T-helper 2 cell treated with Interferon-gamma antibody and Interleukin-4, amounts not matched to agents 5 μg/mL and 100 μg/mL, for 36 hours (primary cell): ENCODE results near the gene IFI27.

Experiments used
- DNase-seq: peaks from one replicate; pipeline ENCODE4 v3.0.0; 2021; ENCODE audit warnings: low spot score
- H3K27ac Mint-ChIP-seq: one replicate; pipeline ENCODE4 v1.8.0; 2021; ENCODE audit warnings: mild to moderate bottlenecking, mixed read lengths
- H3K27me3 Mint-ChIP-seq: one replicate; pipeline ENCODE4 v1.8.0; 2021; ENCODE audit warnings: low read depth, mixed read lengths
- H3K36me3 Mint-ChIP-seq: one replicate; pipeline ENCODE4 v1.8.0; 2021; ENCODE audit warnings: low read depth, mixed read lengths
- H3K4me1 Mint-ChIP-seq: one replicate; pipeline ENCODE4 v1.8.0; 2021; ENCODE audit warnings: low read depth, mixed read lengths
- H3K4me3 Mint-ChIP-seq: one replicate; pipeline ENCODE4 v1.8.0; 2022; ENCODE audit warnings: mild to moderate bottlenecking, moderate library complexity, mixed read lengths
- H3K9me3 Mint-ChIP-seq: one replicate; pipeline ENCODE4 v1.8.0; 2021; ENCODE audit warnings: mixed read lengths

IFI27 gene

DNA sequence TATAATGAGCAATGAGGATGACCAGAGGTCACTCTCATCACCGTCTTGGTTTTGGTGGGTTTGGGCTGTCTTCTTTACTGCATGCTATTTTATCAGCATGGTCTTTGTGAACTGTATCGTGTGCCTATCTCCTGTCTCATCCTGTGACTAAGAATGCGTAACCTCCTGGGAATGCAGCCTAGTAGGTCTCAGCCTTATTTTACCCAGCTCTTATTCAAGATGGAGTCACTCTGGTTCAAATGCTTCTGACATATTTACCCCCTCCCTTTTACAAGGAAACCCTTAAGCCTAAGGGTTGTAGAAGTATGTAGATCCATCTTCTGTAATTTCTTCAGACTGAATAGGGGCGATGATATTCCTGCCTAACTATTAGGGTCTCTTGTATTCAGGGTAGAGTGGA lies 21.1 kb upstream of the IFI27 start:
- no peaks in the 10 kb centered on the region for H3K27me3 Mint-ChIP-seq
- H3K36me3 Mint-ChIP-seq, result peaks cover 5% of the 10 kb centered on the region
- H3K9me3 Mint-ChIP-seq, result peaks cover 4% of the 10 kb centered on the region
- H3K4me1 Mint-ChIP-seq, result no peaks in the 10 kb centered on the region
- no peak for DNase-seq
- no peak overlapping the region for H3K27ac Mint-ChIP-seq
- no peak overlapping the region for H3K4me3 Mint-ChIP-seq

DNA sequence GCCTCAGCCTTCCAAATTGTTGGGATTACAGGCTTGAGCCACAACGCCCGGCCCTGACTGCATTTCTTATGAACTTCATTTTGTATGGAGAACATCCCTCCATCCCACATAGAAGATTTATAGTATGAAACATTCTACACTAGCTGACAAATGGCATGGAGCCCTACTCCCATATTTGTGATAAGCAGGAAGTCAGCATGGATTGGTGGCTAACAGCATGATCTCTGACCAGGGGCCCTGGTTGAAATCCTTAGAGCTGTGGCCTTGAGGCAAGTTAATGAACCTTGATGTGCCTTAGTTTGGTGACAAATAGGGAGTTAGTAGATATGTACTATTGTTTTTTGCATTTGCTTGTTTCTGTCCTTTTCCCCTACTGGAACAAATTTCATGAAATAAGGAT lies 17.1 kb upstream of the IFI27 start:
- Mint-ChIP-seq H3K4me1 (no peaks in the 10 kb centered on the region), H3K27ac (no peak overlapping the region), H3K4me3 (no peak overlapping the region), H3K36me3 (no peaks in the 10 kb centered on the region), H3K9me3 (no peaks in the 10 kb centered on the region), H3K27me3 (no peaks in the 10 kb centered on the region)
- DNase-seq, result no peak

DNA sequence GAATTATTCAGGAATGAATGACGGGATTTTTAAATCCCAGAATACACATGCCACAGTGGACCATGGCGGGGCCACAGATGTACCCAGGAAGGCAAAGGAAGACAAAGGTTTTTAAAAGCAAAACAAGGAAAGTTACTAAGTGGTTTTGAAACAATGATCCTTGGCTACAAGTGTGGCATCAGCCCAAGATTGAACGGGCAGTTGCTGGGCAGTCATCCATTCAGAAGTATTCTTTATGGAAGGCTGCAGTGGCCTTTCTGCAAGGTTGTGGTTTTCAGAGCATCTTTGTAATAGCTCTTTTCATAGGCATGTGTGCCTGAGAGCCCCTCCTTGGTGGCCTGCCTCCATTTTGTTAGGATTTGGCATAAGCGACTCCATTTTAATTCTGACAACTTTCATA lies 13.4 kb upstream of the IFI27 start:
- Mint-ChIP-seq H3K4me3 (no peak overlapping the region), H3K27me3 (no peaks in the 10 kb centered on the region), H3K4me1 (no peaks in the 10 kb centered on the region), H3K9me3 (no peaks in the 10 kb centered on the region), H3K36me3 (no peaks in the 10 kb centered on the region), H3K27ac (no peak overlapping the region)
- no peak for DNase-seq

DNA sequence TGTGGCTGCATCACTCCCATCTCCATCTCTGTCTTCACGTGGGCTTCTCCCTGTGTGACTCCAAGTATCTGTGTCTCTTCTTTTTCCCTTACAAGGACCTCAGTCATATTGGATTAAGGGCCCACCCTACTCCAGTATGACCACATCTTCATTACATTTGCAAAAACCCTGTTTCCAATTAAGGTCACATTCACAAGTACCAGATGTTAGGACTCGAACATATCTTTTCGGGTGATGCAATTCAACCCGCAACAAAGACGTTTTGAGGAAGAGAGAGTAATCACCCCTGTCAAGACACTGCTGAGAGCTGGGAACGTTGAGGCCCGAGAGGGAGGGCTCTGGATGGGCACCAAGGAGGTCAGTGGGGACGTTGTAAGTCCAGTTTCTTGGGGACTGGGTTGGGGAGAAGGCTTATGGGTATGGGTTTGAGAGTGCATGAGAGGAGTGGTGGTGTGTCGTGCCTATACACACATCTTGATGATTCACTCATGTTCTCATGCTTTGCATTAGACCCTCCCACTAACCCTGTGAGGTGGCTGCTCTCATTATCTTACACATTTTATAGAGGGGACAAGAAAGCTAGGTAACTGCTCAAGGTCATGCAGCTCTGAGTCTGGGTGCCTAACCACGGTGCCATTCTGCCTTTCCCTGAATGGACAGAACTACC lies 12.1 kb upstream of the IFI27 start:
- no peak for DNase-seq
- no peaks in the 10 kb centered on the region for H3K9me3 Mint-ChIP-seq
- no peaks in the 10 kb centered on the region for H3K27me3 Mint-ChIP-seq
- H3K4me1 Mint-ChIP-seq, result no peaks in the 10 kb centered on the region
- no peak overlapping the region for H3K27ac Mint-ChIP-seq
- no peaks in the 10 kb centered on the region for H3K36me3 Mint-ChIP-seq
- H3K4me3 Mint-ChIP-seq, result no peak overlapping the region

DNA sequence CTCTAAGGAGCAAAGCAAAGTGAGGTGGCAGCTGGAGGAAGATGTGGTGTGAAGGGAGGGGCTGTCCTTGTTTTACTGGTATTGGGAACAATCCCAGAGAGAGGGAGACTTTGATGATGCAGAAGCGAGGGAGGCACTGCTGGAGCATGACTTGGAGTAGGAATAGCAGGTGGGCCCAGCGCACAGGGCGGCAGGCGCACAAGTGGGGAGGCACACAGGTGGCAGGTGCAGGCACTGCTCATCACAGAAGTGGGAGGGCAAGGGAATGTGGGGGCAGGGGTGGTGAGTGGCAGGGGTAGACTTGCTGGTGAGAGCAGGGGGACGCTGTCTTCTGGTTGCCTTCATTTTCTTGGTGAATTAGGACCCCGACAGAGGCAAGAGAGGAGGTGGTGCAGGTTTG lies 11.5 kb upstream of the IFI27 start:
- Mint-ChIP-seq H3K4me1 (no peaks in the 10 kb centered on the region), H3K4me3 (no peak overlapping the region), H3K27me3 (no peaks in the 10 kb centered on the region), H3K27ac (no peak overlapping the region), H3K9me3 (no peaks in the 10 kb centered on the region), H3K36me3 (no peaks in the 10 kb centered on the region)
- no peak for DNase-seq

DNA sequence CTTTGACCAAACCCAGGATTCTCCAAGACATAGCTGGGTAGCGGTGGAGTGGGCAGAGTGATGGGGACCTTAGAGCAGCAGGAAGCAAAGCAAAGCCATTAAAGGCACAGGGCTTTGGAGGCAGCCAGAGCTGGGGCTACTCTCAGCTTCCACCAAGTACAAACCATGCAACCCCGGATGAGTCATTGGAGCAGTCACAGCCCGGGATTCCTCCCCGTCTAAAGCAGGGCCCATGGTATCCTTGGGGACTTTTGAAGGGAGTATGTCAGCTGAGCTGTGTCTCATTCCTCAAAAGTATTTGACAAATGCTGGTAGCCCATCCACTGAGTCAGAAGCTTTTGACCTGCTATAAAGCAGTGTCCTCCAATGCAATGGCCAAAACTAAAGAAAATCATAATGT lies 9.7 kb upstream of the IFI27 start:
- no peaks in the 10 kb centered on the region for H3K36me3 Mint-ChIP-seq
- H3K4me3 Mint-ChIP-seq, result no peak overlapping the region
- no peak overlapping the region for H3K27ac Mint-ChIP-seq
- H3K27me3 Mint-ChIP-seq, result no peaks in the 10 kb centered on the region
- DNase-seq, result no peak
- H3K9me3 Mint-ChIP-seq, result no peaks in the 10 kb centered on the region
- H3K4me1 Mint-ChIP-seq, result no peaks in the 10 kb centered on the region

DNA sequence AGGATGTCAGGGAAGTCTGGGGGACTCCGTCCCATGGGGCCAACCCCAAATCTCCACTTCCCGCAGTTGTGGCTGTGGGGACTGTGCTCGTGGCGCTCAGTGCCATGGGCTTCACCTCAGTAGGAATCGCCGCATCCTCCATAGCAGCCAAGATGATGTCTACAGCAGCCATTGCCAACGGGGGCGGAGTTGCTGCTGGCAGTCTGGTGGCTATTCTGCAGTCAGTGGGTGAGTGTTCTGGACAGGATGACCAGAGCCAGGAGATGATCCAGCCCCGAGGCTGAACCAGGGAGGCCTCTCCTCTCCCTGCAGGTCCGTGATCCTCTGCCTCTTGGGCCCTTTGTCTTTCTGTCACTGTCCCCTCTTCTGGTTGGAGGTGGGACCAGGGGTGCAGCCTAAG lies 8.8 kb upstream of the IFI27 start:
- no peaks in the 10 kb centered on the region for H3K27me3 Mint-ChIP-seq
- no peaks in the 10 kb centered on the region for H3K9me3 Mint-ChIP-seq
- H3K27ac Mint-ChIP-seq, result no peak overlapping the region
- H3K36me3 Mint-ChIP-seq, result no peaks in the 10 kb centered on the region
- H3K4me3 Mint-ChIP-seq, result no peak overlapping the region
- no peak for DNase-seq
- H3K4me1 Mint-ChIP-seq, result no peaks in the 10 kb centered on the region

DNA sequence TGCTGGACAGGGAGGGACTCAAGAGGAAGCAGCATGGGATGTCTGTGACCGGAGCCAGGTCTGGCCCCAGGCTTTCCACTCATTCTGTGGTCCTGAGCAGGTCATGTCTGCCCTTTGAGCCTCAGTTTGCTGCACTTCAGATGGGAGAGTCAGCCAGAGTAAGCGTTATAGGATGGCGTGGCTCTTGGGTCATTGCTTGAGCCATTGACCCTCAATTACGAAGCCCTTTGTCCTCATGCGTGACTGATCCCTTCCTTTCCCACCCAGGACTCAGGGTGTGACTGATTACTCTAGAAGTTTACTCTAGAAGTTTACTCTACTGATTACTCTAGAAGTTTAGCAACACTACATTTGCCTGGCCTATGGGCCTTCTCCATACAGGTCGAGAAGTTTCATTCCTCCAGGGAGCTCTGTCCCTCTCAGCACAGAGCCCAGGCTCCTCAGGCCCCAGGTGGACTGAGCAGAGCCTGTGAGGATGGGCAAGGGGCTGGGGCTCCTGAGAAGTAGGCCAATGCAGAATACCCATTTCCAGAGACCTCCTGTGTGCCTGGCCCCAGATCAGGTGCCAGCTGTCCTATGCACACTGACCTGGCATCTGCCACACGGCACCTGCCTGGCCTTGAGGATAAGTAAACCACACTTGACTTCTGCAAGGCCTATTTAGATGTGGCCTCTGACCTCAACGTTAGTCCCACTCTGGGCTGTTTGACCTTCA lies 7.6 kb upstream of the IFI27 start:
- DNase-seq, result no peak
- no peaks in the 10 kb centered on the region for H3K4me1 Mint-ChIP-seq
- H3K27ac Mint-ChIP-seq, result no peak overlapping the region
- H3K27me3 Mint-ChIP-seq, result no peaks in the 10 kb centered on the region
- H3K36me3 Mint-ChIP-seq, result no peaks in the 10 kb centered on the region
- H3K4me3 Mint-ChIP-seq, result no peak overlapping the region
- no peaks in the 10 kb centered on the region for H3K9me3 Mint-ChIP-seq

DNA sequence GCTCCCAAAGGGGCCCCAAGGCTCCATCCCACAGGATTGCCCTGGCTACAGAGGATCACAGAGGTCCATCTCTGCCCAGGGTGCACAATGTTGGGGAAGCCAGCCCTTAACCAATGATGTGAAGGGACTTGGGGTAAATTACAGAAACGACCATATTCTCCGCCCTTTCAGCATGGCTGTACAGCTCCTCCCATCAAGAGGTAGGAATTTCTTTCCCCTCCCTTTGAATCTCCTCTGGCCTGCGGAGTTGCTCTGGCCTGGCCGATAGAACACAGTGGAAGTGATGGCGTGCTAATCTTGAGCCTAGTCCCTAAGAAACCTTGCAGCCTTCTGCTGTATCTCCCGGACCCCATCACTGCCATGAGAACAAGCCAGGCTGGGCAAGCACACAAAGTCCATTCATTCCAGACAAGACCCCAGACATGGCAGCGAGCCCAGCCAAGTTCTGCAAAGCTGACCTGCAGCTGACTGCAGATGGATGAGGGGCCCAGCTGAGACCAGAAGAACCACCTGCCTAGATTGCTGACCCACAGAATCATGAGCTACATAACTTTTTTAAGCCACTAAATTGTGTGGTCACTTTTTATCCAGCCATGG lies 6.9 kb upstream of the IFI27 start:
- H3K36me3 Mint-ChIP-seq, result no peaks in the 10 kb centered on the region
- no peak for DNase-seq
- H3K4me3 Mint-ChIP-seq, result no peak overlapping the region
- H3K27me3 Mint-ChIP-seq, result no peaks in the 10 kb centered on the region
- H3K4me1 Mint-ChIP-seq, result no peaks in the 10 kb centered on the region
- H3K9me3 Mint-ChIP-seq, result no peaks in the 10 kb centered on the region
- H3K27ac Mint-ChIP-seq, result no peak overlapping the region

DNA sequence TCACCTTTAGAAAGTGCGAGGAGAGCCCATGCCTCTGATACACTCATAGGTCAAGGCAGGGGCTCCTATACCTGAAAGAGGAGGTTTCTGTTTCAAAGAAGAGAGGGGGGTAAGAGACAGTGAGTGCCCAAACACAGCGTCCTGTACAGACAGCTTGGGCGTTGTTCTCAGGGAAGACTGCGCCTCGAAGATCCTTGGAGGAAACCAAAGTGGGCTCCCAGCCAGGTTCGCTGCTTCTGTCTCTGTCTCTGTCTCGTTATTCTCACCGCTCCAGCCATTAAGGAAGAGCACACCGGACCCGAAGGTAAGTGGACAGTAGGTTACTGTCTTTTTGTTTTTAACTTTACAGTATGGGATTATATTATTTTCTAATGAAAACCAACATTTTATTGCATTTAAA lies 5.8 kb upstream of the IFI27 start:
- Mint-ChIP-seq H3K27ac (no peak overlapping the region), H3K27me3 (no peaks in the 10 kb centered on the region), H3K4me3 (no peak overlapping the region), H3K36me3 (no peaks in the 10 kb centered on the region), H3K9me3 (no peaks in the 10 kb centered on the region), H3K4me1 (no peaks in the 10 kb centered on the region)
- no peak for DNase-seq

DNA sequence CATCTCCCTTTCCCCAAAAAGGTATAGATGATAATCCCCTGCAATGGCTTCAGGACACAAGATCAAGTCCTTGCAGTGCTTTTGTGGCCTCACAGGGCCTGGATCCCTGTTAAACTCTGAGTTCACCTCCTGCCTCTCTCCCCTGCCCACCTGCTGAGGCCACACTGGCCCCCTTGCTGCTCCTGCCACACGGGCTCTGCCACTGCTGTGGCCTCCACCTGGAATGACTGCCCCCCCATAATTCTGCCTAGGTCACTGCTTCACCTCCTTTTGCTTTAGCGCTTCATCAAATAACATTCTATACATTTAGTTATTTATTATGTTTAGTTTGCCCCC lies 653 bp upstream of the IFI27 start:
- no peak for DNase-seq
- H3K27me3 Mint-ChIP-seq, result no peaks in the 10 kb centered on the region
- no peaks in the 10 kb centered on the region for H3K36me3 Mint-ChIP-seq
- H3K4me1 Mint-ChIP-seq, result peaks cover 3% of the 10 kb centered on the region
- H3K27ac Mint-ChIP-seq, result no peak overlapping the region
- no peaks in the 10 kb centered on the region for H3K9me3 Mint-ChIP-seq
- no peak overlapping the region for H3K4me3 Mint-ChIP-seq

DNA sequence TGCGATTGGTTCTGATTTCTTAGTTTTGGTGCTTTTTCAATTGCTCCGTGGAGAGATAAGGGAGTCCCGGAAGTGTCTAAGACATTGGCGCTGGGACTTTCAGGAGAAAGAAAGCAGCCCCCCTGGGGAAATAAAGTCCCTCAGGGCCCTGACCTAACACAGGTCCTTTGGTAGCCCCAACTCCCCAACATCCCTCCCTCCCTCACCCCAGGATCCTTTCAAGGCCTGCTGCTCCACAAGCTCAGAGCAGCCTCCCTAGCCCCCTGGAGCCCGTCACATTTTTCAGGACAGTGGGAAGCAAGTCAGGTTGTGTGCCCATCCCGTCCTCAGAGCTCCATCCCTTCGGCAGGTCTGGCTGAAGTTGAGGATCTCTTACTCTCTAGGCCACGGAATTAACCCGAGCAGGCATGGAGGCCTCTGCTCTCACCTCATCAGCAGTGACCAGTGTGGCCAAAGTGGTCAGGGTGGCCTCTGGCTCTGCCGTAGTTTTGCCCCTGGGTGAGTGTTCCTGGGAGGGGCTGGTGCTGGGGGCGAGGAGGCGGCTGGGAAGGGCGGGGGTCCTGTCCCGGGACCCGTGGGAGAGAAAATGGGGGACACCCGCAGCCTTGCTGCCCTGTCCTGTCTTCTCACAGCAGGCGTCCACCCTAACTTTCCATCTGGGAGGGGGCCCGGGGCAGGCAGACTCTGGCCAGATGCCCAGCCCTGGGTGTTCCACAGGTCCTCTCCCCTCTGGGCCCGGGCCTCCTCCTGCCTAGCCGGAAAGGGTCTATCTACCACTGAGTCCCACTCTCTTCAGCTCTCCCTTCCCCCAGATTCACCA lies 950 bp downstream of the IFI27 start:
- no peaks in the 10 kb centered on the region for H3K36me3 Mint-ChIP-seq
- no peak for DNase-seq
- H3K9me3 Mint-ChIP-seq, result no peaks in the 10 kb centered on the region
- no peak overlapping the region for H3K4me3 Mint-ChIP-seq
- no peak overlapping the region for H3K27ac Mint-ChIP-seq
- H3K4me1 Mint-ChIP-seq, result peaks cover 4% of the 10 kb centered on the region
- no peaks in the 10 kb centered on the region for H3K27me3 Mint-ChIP-seq

DNA sequence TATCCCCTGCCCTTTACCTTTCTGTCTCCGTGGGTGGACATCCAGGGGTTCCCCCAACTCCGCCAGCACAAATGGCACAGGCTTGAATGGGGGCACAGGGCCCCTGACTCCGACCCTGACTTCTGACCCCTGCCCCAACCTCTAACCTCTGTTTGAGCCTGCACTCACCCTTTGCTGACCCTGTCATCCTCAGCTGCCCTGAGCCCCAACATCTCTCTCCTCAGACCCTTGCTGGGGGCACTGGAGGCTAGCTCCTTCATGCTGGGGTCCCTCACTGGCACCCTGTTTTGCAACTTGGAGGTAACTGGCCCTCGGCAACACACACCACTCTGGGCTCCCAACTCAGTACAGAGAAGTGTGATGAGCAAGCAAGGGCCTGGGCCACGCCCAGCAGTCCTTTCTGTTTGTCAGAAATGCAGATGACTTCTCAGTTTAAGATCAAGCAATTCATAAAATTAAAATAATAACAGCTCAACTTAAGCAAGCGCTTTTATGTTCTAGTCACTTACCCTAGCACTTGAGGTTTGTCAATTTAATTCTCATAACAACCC lies 2.1 kb downstream of the IFI27 start:
- Mint-ChIP-seq H3K9me3 (no peaks in the 10 kb centered on the region), H3K27me3 (no peaks in the 10 kb centered on the region), H3K4me1 (peaks cover 4% of the 10 kb centered on the region), H3K36me3 (no peaks in the 10 kb centered on the region), H3K27ac (no peak overlapping the region), H3K4me3 (no peak overlapping the region)
- DNase-seq, result no peak

DNA sequence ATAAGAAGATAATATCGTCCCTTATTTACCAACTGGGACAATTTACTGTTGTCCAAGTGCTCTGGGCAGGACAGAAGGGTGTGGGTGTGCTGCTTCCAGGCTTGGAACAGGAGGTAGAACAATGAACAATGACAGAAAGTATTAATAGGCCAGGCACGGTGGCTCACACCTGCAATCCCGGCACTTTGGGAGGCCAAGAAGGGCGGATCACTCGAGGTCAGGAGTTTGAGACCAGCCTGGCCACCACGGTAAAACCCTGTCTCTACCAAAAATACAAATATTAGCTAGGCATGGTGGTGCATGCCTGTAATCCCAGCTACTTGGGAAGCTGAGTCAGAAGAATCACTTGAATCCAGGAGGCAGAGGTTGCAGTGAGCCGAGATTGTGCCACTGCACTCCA lies 2.5 kb downstream of the IFI27 start:
- Mint-ChIP-seq H3K4me1 (peaks cover 4% of the 10 kb centered on the region), H3K36me3 (no peaks in the 10 kb centered on the region), H3K27ac (no peak overlapping the region), H3K9me3 (no peaks in the 10 kb centered on the region), H3K4me3 (no peak overlapping the region), H3K27me3 (peaks cover 4% of the 10 kb centered on the region)
- DNase-seq, result no peak
